Heart right ventricle (tissue), 16 donors: ENCODE measurements around the gene TSSC4. TPM values are rescaled to one million over a fixed set of nuclear protein-coding genes. Genes with fewer than 3 reads are reported as not detected.

Experiments used
- ATAC-seq, 8 donors: fragments of 200-7000 bp; cut with Tn5 transposase; one replicate each; pipeline ENCODE4 v1.9.1; 2020; ENCODE audit warnings: mild to moderate bottlenecking in 8 of 8, moderate library complexity in 8 of 8, moderate number of reproducible peaks in 1 of 8
- DNase-seq, 2 donors: peaks; one replicate each; pipeline ENCODE4 v3.0.0-alpha.2; 2020
- H3K27ac ChIP-seq, 10 donors: fragments of 200-600 bp; sonication (generic) in 2 of 10; one replicate each; pipeline versions ENCODE4 v1.5.0 to v1.8.0; 2020 to 2022; ENCODE audit warnings: mild to moderate bottlenecking in 3 of 10
- H3K27me3 ChIP-seq, 7 donors: fragments of 200-600 bp; one replicate each; pipeline ENCODE4 v1.8.0; 2021 to 2022; ENCODE audit warnings: mild to moderate bottlenecking in 2 of 7
- H3K36me3 ChIP-seq, 9 donors: fragments of 200-600 bp; sonication (generic) in 1 of 9; one replicate each; pipeline versions ENCODE4 v1.5.0 to v1.8.0; 2020 to 2022; ENCODE audit warnings: mild to moderate bottlenecking in 2 of 9
- H3K4me1 ChIP-seq, 9 donors: fragments of 200-600 bp; sonication (generic) in 1 of 9; one replicate each; pipeline versions ENCODE4 v1.5.0 to v1.8.0; 2020 to 2022; ENCODE audit warnings: mild to moderate bottlenecking in 4 of 9
- H3K4me3 ChIP-seq, 10 donors: fragments of 200-600 bp; sonication (generic) in 2 of 10; one replicate each; pipeline versions ENCODE4 v1.5.0 to v1.8.0; 2020 to 2022; ENCODE audit warnings: mild to moderate bottlenecking in 7 of 10, moderate library complexity in 2 of 10
- H3K9me3 ChIP-seq, 11 donors: fragments of 200-600 bp in 10 of 11; sonication (generic) in 2 of 11; one replicate each; pipeline versions ENCODE4 v1.5.0 to v1.8.0; 2013 to 2022; ENCODE audit warnings: mild to moderate bottlenecking in 2 of 11, control low read depth in 1 of 11, moderate library complexity in 1 of 11
- CTCF ChIP-seq, 9 donors: fragments of 200-600 bp; sonication (generic) in 2 of 9; IDR thresholded peaks; one replicate each; pipeline versions ENCODE4 v1.5.0 to v1.8.0; 2021 to 2022; ENCODE audit warnings: antibody characterized with exemption in 9 of 9, mild to moderate bottlenecking in 5 of 9, moderate library complexity in 1 of 9
- WGBS, 2 donors: extraction: QIAGEN DNeasy Blood & Tissue Kit; methylation state at CpG; one replicate each; pipeline ENCODE4 v1.1.7; 2013; ENCODE audit warnings: inconsistent platforms in 1 of 2; 5-methylcytosine and 5-hydroxymethylcytosine counted together
- intact Hi-C, 10 donors: fragments of 100-400 bp; cut with DNase I; formaldehyde crosslinking; loops; one replicate each; pipeline versions ENCODE4 v1.11.1 to v1.14.2; 2022
- polyA plus RNA-seq, 2 donors: library from polyadenylated mRNA; stranded (reverse); fragments of 200-250 nt; gene quantifications; one replicate each; pipeline ENCODE4 v1.2.3, GENCODE V29; 2013
- total RNA-seq, 10 donors: library from RNA; stranded (reverse); fragmentation: NEBNext Ultra II Directional in 3 of 10; extraction: Animal tissue kit (Norgen Biotek cat#: 25700) in 3 of 10; gene quantifications; one replicate each; pipeline versions ENCODE4 v1.2.1 to v1.2.4, GENCODE V29; 2021 to 2023
- donor health status: Arrhythmogenic right ventricular cardiomyopathy.
- donor health status: ischemic (EF 13 %, LVEDD 7.1; RV severe dilation, severe dysfunction).
- donor health status: healthy with polysubstance abuse.
- donor health status: DM: no; HTN: yes; CAD: no.
- donor health status: DM: no; HTN: no; CAD: no.
- donor health status: ischemic (EF 25% LVEDD 6.9; RV normal size, moderate dysfunction).
- donor health status: ischemic (EF 25% LVEDD 5.7; RV mildly dilated, moderate dysfunction).
- donor health status: healthy.
- donor health status: DM: yes; HTN: yes; CAD: no.
- donor health status: Ischemic cardiomyopathy.
- donor health status: ischemic (EF 35%, LVEDD 5.7; RV mildly dilated, moderate dysfunction).
- donor health status: nonischemic (EF 11% LVEDD 7.7; RV severe dilation, severe dysfunction).
- donor health status: DM: yes; HTN: yes; CAD: no.
- donor health status: PGD.
- donor health status: ischemic (EF 29% LVEDD 5.4; RV normal size, mild dysfunction).
- donor health status: nonischemic (EF 23%, LVEDD 6.1; RV moderate dilation, normal function).

The TSSC4 gene
- total and polyA plus RNA-seq, 12 donors: 22.0 to 72.3 (median 30.7) TPM

- WGBS, 2 donors: 26 to 27% methylated on average over 11 of the region's 11 CpGs
- H3K36me3 ChIP-seq: peaks cover 0 to 7% (median 0%) of the 10 kb centered on the region in 9 donors
- TF ChIP-seq CTCF (IDR thresholded peaks at IDR 0.05): no peak
- peaks cover 56 to 85% (median 70%) of the 10 kb centered on the region in 9 donors for H3K4me1 ChIP-seq
- DNase-seq (peak in 1 of 2 donors; percentile 46), ATAC-seq (no peak)
- intact Hi-C loops: loop anchor here in 6 of 10 donors (5.0 to 10.0 kb wide), 4 partner anchors 62 to 75 kb away; partner anchors contain the start of genes C11orf21 (in 1 of the 6) and TSPAN32 (in 1 of the 6)
- H3K9me3 ChIP-seq: no peaks in the 10 kb centered on the region
- peak overlapping the region; percentile 73 to 100 (median 98) for H3K27ac ChIP-seq
- no peaks in the 10 kb centered on the region for H3K27me3 ChIP-seq
- H3K4me3 ChIP-seq: peak overlapping the region; percentile 14 to 100 (median 99)
These were observed 20.9 kb upstream of the TSSC4 start for GRCh38 chr11:2379466-2380174.

GRCh38 chr11:2380396-2380795, 20.2 kb upstream of the TSSC4 start:
- DNase-seq (peak in 1 of 2 donors; percentile 17), ATAC-seq (no peak)
- WGBS, 2 donors: 50 to 63% methylated on average over 13 of the region's 13 CpGs
- peak overlapping the region; percentile 73 to 100 (median 98) for H3K27ac ChIP-seq
- peaks cover 0 to 15% (median 0%) of the 10 kb centered on the region in 9 donors for H3K36me3 ChIP-seq
- intact Hi-C loops: loop anchor here in 2 of 10 donors (5.0 kb wide), 1 partner anchor 73 kb away; no protein-coding TSS in a partner anchor
- no peaks in the 10 kb centered on the region for H3K27me3 ChIP-seq
- H3K9me3 ChIP-seq: no peaks in the 10 kb centered on the region
- no peak for TF ChIP-seq CTCF (IDR thresholded peaks at IDR 0.05)
- peaks cover 60 to 86% (median 72%) of the 10 kb centered on the region in 9 donors for H3K4me1 ChIP-seq
- peak overlapping the region in 9 of 10 donors; percentile 13 to 100 (median 99) for H3K4me3 ChIP-seq

GRCh38 chr11:2380807-2381350, 19.7 kb upstream of the TSSC4 start:
- Histone ChIP-seq H3K27ac (peak overlapping the region; percentile 73 to 100 (median 98)), H3K4me3 (peak overlapping the region in 9 of 10 donors; percentile 13 to 100 (median 99)), H3K36me3 (peaks cover 0 to 20% (median 0%) of the 10 kb centered on the region in 9 donors), H3K27me3 (no peaks in the 10 kb centered on the region), H3K9me3 (no peaks in the 10 kb centered on the region), H3K4me1 (peaks cover 57 to 86% (median 77%) of the 10 kb centered on the region in 9 donors)
- WGBS, 2 donors: 12 to 22% methylated on average over 18 to 20 of the region's 20 CpGs
- intact Hi-C loops: loop anchor here in 2 of 10 donors (5.0 kb wide), 1 partner anchor 74 kb away; no protein-coding TSS in a partner anchor
- peak in 1 of 9 donors; percentile 6 for TF ChIP-seq CTCF (IDR thresholded peaks at IDR 0.05)
- DNase-seq (peak; percentile 74 to 75), ATAC-seq (peak in 7 of 8 donors; percentile 6 to 40 (median 10))

- H3K36me3 ChIP-seq: peaks cover 0 to 26% (median 0%) of the 10 kb centered on the region in 9 donors
- H3K4me3 ChIP-seq: peak overlapping the region in 2 of 10 donors; percentile 99 to 100
- WGBS, 2 donors: 67 to 69% methylated on average over 11 of the region's 11 CpGs
- TF ChIP-seq CTCF (IDR thresholded peaks at IDR 0.05): no peak
- DNase-seq (peak in 1 of 2 donors; percentile 15), ATAC-seq (no peak)
- H3K4me1 ChIP-seq: peaks cover 62 to 86% (median 80%) of the 10 kb centered on the region in 9 donors
- H3K9me3 ChIP-seq: no peaks in the 10 kb centered on the region
- H3K27me3 ChIP-seq: no peaks in the 10 kb centered on the region
- peak overlapping the region; percentile 29 to 100 (median 98) for H3K27ac ChIP-seq
- intact Hi-C loops: loop anchor here in 2 of 10 donors (5.0 kb wide), 1 partner anchor 74 kb away; no protein-coding TSS in a partner anchor
These were observed 18.9 kb upstream of the TSSC4 start for GRCh38 chr11:2381494-2382128.
